NCI-H2107 (cell line): ENCODE measurements around the gene PTPN21.

Experiments
- DNase-seq: peaks from one replicate; lab custom pipeline; 2025; lab: John Stamatoyannopoulos, UW

PTPN21 gene

GRCh38 chr14:88468406-88468805 is 86.4 kb downstream of the PTPN21 start:
- no peak for DNase-seq

DNA sequence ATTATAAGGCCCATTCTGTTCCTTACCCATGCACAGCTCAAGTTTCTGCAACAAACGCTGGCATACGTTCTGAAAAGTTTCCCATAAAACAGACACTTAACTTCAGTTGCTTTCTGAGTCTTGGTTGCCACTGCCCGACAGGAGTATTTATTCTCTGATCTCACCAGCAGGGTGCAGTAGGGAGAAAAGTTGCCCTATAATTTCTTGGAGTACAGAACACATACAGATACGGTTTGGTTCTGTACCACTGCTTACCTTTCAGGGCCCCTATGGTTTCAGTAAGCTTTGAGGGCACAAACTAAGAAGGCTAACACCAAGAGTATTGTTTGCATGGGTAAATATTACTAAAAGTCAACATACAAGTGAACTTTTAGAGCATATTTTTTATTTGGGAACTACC is 91.5 kb downstream of the PTPN21 start:
- no peak for DNase-seq

GRCh38 chr14:88454886-88455285 is 99.9 kb downstream of the PTPN21 start:
- no peak for DNase-seq

- no peak for DNase-seq
Measured at GRCh38 chr14:88452231-88452630, 102.6 kb downstream of the PTPN21 start.

- DNase-seq: no peak
Measured at GRCh38 chr14:88439088-88439487, 115.7 kb downstream of the PTPN21 start.

GRCh38 chr14:88437658-88438057 is 117.1 kb downstream of the PTPN21 start:
- no peak for DNase-seq

DNA sequence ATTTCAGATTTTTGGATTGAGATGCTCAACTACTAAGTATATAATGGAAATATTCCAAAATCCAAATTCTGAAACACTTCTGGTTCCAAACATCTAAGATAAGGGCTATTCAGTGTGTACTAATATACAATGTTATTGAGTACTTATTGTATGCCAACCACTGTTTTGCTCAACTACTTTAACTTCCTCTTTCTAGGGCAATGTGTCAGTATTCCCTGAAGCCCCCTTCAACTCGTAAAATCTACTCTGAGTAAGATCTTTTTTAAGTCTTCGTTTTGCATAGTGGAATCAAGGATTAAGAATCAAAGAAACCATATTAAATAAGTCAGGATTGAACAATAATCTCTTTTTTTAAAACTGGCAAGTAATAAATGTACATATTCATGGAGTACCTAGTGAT is 123.8 kb downstream of the PTPN21 start:
- no peak for DNase-seq

DNA sequence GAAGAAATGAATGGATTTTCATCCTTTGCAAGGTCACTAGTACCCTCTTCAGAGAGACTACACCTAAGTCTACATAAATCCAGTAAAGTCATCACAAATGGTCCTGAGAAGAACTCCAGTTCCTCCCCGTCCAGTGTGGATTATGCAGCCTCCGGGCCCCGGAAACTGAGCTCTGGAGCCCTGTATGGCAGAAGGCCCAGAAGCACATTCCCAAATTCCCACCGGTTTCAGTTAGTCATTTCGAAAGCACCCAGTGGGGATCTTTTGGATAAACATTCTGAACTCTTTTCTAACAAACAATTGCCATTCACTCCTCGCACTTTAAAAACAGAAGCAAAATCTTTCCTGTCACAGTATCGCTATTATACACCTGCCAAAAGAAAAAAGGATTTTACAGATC is 128.5 kb downstream of the PTPN21 start:
- DNase-seq: no peak

- no peak for DNase-seq
Measured at GRCh38 chr14:88424573-88424972, 130.2 kb downstream of the PTPN21 start.

GRCh38 chr14:88422919-88423650 is 131.7 kb downstream of the PTPN21 start:
- no peak for DNase-seq

DNA sequence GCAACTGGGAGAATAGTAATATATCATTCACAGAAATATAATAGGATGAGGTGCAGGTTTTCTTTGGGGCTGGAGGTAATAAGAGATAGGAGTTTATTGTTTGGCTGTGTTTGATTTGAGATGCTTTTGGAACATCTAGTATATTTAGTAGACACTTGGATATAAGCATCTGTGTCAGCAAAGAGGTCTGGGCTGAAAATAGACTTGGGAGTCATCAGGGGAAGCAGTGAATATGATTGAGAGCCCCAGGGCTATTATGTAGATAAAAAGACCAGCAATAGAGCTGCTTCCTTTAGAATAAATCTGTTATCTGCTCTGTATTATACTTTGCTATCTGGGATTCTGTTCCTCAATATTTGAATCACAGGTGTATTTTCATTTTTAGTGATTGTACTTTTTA is 132.8 kb downstream of the PTPN21 start:
- no peak for DNase-seq

- no peak for DNase-seq
Measured at GRCh38 chr14:88421286-88421685, 133.5 kb downstream of the PTPN21 start.

- no peak for DNase-seq
Measured at GRCh38 chr14:88420187-88420586, 134.6 kb downstream of the PTPN21 start.

DNA sequence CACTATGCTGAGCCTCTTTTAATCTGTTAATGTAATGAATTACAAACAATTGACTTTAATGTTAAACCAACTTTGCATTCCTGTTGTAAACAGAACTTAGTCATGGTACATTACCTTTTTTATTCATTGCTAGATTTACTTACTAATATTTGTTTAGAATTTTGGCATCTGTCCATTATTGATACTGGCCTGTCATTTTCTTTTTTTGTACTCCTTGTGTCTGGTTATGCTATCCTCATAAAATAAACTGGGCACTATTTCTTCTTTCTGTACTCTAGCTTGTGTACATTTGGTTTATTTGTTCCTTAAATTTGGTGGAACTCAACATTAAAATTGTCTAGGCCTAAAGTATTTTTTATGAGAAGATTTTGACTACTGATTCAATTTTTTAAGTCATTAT is 137.2 kb downstream of the PTPN21 start:
- DNase-seq: no peak
